Spleen (tissue), 7 donors: ENCODE measurements around the gene FSTL4.

Experiments
- POLR2A ChIP-seq, 3 donors: fragments of 450-650 bp; IDR thresholded peaks; one replicate each; pipeline ENCODE4 v1.5.1; 2017; ENCODE audit warnings: antibody characterized with exemption in 3 of 3, mild to moderate bottlenecking in 1 of 3
- POLR2AphosphoS5 ChIP-seq, 3 donors: sonication (generic); formaldehyde crosslinking; IDR thresholded peaks; one replicate each; pipeline ENCODE4 v1.5.1; 2017; ENCODE audit warnings: antibody characterized with exemption in 3 of 3
- TF ChIP-seq, protein P1 (sequence below), 11 experiments: fragments of 200-600 bp in 7 of 11; fragments of 450-650 bp in 4 of 11; sonication (generic) in 4 of 11; IDR thresholded peaks in 8 of 11; conservative IDR thresholded peaks in 3 of 11; 1 replicate in 7 of 11; 2 replicates in 4 of 11; pipeline versions ENCODE4 v1.4.0 to v1.8.0; 2016 to 2021; ENCODE audit warnings: antibody characterized with exemption in 11 of 11, inconsistent platforms in 4 of 11, mild to moderate bottlenecking in 1 of 11
- donor health status: DM: no; HTN: no; CAD: no; lungs with moderate emphysema.
- donor health status: DM: no; HTN: no; CAD: no.
- donor health status: DM: no; HTN: no; CAD: no.

DNA sequence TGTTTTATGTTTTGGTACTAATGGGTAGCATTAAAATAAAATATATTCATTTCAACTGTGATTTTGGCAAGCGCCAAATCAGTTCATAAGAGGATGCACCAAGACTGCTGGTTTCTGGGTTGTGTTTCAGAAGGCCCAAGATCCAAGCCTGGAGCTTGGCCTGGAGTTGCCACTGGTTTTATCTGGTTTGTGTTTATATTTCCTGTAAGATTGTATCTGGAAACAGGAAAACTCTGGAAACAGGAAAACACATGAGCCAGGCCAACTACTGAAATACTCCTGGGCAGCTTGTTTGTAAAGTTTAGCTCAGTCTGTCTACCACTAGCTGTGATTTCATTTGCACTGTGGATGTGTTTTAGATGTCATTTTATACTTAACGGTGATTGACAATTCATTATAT is 5.5 kb downstream of the FSTL4 start:
- TF ChIP-seq, protein P1, sequence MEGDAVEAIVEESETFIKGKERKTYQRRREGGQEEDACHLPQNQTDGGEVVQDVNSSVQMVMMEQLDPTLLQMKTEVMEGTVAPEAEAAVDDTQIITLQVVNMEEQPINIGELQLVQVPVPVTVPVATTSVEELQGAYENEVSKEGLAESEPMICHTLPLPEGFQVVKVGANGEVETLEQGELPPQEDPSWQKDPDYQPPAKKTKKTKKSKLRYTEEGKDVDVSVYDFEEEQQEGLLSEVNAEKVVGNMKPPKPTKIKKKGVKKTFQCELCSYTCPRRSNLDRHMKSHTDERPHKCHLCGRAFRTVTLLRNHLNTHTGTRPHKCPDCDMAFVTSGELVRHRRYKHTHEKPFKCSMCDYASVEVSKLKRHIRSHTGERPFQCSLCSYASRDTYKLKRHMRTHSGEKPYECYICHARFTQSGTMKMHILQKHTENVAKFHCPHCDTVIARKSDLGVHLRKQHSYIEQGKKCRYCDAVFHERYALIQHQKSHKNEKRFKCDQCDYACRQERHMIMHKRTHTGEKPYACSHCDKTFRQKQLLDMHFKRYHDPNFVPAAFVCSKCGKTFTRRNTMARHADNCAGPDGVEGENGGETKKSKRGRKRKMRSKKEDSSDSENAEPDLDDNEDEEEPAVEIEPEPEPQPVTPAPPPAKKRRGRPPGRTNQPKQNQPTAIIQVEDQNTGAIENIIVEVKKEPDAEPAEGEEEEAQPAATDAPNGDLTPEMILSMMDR (IDR thresholded peaks at IDR 0.05 in 8 of 11, conservative IDR thresholded peaks at IDR 0.05 in 3 of 11): no peak
- TF ChIP-seq POLR2AphosphoS5 (IDR thresholded peaks at IDR 0.05) (no peak), POLR2A (IDR thresholded peaks at IDR 0.05) (no peak)
